ENCODE data around the gene KRTAP10-11.
"Not testable (repeated sequence)": the region's sequence is repeated elsewhere in the genome, so short reads cannot be mapped to it uniquely, and the experiment has no call there.

Gene KRTAP10-11

DNA sequence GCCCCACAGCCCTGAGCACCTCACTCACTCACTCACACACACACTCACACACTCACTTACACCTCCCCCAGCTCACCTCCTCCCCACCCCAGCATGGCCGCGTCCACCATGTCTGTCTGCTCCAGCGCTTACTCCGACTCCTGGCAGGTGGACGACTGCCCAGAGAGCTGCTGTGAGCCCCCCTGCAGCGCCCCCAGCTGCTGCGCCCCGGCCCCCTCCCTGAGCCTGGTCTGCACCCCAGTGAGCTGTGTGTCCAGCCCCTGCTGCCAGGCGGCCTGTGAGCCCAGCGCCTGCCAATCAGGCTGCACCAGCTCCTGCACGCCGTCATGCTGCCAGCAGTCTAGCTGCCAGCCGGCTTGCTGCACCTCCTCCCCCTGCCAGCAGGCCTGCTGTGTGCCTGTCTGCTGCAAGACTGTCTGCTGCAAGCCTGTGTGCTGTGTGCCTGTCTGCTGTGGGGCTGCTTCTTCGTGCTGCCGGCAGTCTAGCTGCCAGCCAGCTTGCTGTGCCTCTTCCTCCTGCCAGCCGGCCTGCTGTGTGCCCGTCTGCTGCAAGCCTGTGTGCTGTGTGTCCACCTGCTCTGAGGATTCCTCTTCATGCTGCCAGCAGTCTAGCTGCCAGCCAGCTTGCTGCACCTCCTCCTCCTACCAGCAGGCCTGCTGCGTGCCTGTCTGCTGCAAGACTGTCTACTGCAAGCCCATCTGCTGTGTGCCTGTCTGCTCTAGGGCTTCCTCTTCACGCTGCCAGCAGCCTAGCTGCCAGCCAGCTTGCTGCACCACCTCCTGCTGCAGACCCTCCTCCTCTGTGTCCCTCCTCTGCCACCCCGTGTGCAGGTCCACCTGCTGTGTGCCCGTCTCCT, at the start of gene KRTAP10-11:
Gene KRTAP10-11, plus strand, starts transcription at position 49 of the 856 bp plus-strand sequence. Its CDS starts 45 bp downstream, at position 94.
- DNase-seq (ENCODE audit: low spot score) = not testable (repeated sequence)

- DNase-seq (ENCODE audit: low spot score) = no peak
Measured at GRCh38 chr21:44598061-44598460, 48.2 kb upstream of the KRTAP10-11 start.

DNA sequence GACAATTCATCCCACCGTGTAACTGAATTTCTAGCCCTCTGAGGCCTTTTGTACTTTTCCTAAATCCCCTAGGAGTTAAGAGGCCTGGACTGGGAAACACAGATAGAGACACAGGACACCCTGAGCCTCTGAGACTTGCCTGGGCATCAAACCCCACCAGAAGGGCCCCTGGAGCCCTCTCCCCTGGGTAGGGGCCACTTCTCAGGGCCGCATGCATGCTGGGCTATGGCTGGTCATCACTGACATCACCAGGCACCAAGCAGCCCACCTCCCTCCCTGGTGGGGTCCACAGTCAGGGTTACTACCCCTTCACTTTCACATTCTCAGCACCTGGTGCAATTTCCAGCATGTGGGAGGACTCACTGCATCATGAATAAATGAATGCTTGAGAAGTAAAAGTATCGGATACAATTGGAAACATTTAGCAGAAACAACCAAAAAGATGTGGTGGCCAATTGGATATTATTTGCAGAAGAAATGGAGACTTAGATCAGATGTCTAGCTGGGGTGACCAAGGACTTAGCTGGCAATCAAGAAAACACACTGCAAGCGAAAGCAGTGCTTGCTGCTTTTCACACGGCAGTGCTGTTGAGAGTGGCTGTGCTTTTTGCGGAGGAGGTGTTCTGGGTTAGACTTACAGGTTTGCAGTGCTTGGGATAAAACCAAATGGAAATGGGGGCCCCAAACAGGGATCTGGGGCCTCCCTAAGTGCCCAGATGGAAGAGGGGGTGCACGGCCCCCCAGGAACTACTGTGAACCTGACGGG, 46.8 kb upstream of the KRTAP10-11 start:
- no peak for DNase-seq (ENCODE audit: low spot score)

DNA sequence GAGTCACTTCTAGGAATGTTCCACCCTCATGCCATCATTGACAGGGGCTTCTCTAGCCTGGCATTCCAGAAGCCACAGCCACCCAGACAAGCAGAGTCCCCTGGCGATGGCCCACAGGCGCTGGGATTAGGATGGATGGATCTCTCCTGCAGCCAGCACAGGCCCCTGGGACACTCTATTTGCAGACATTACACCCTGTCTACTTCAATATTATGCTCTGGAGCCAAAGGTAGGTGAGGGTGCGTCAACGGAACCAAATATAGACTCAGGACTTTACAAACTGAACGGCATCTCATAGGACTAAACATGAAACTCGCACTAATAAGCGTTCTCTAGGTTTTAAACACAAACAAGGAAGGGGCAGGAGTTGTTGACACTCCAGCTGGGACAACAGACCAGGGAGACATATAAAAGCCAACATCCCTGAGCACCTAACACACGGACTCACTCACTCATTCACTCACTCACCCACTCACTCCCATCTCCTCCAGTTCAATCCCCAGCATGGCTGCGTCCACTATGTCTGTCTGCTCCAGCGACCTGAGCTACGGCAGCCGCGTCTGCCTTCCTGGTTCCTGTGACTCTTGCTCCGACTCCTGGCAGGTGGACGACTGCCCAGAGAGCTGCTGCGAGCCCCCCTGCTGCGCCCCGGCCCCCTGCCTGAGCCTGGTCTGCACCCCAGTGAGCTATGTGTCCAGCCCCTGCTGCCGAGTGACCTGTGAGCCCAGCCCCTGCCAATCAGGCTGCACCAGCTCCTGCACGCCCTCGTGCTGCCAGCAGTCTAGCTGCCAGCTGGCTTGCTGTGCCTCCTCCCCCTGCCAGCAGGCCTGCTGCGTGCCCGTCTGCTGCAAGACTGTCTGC, 45.9 kb upstream of the KRTAP10-11 start, which contains the start of gene KRTAP10-7:
Gene KRTAP10-7, plus strand, starts transcription at position 480 of the 861 bp plus-strand sequence. Its CDS starts 25 bp downstream, at position 505.
- DNase-seq (ENCODE audit: low spot score) = not testable (repeated sequence)

DNA sequence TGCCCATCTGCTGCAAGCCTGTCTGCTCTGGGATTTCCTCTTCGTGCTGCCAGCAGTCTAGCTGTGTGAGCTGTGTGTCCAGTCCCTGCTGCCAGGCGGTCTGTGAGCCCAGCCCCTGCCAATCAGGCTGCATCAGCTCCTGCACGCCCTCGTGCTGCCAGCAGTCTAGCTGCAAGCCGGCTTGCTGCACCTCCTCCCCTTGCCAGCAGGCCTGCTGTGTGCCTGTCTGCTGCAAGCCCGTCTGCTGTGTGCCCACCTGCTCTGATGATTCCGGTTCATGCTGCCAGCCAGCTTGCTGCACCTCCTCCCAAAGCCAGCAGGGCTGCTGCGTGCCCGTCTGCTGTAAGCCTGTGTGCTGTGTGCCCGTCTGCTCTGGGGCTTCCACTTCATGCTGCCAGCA, 45.1 kb upstream of the KRTAP10-11 start:
- DNase-seq (ENCODE audit: low spot score) = not testable (repeated sequence)

DNA sequence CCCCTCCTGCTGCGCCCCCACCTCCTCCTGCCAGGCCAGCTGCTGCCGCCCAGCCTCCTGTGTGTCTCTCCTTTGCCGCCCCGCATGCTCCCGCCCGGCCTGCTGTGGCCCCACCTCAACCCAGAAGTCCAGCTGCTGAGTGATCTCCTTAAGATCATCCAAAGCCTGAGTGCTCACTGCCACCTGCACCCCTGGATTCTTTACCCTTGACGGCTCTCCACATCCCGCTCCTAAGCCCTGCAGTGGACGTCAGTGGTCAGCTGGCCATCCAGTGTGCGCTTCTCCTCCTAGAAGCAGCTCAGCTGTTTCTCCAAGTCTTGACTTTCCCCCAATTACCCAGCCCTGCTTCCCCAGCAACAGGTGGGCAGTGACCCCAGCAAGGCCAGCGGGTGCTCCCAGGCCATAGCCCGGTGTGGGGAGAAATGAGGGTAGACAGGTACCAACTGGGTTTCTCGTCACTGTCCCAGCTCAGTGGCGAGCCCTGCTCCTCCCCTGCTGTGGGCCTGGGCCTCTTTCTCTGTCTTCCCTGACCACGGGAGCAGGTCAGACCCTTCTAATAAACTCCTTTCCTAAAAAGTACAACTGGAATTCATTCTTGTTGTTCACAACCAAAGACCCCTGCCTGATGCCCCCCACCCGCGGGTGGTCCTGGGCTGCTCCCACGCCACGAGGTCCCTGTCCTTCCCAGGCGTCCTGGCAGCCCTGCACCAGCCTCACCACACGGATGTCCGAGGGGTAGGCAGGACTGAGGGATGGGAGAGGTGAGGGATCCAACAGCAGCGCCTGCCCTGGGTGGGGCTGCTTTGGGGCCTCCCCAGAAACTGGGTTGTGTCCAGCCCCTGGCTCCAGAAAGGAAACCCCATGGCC, 44.4 kb upstream of the KRTAP10-11 start:
- no peak for DNase-seq (ENCODE audit: low spot score)

DNA sequence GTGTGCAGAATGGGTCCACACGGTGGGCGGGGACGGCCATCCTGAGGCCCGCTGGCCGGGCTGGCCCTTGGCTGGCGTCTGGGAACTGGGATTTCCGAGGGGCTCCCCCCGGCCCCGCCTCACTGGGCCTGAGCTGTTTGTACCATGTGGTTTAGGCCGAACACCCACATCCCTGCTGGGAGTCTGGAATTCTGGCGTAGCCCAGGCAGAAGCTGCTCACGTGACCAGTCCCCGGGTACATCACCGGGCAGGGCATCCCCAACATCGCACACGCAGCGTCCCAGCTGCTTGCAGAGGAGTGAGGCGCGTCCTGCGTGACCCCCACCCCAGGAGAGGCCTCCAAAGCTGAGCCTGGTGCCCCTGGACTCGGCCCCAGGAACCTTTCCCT, 43.8 kb upstream of the KRTAP10-11 start:
- DNase-seq (ENCODE audit: low spot score) = no peak

DNA sequence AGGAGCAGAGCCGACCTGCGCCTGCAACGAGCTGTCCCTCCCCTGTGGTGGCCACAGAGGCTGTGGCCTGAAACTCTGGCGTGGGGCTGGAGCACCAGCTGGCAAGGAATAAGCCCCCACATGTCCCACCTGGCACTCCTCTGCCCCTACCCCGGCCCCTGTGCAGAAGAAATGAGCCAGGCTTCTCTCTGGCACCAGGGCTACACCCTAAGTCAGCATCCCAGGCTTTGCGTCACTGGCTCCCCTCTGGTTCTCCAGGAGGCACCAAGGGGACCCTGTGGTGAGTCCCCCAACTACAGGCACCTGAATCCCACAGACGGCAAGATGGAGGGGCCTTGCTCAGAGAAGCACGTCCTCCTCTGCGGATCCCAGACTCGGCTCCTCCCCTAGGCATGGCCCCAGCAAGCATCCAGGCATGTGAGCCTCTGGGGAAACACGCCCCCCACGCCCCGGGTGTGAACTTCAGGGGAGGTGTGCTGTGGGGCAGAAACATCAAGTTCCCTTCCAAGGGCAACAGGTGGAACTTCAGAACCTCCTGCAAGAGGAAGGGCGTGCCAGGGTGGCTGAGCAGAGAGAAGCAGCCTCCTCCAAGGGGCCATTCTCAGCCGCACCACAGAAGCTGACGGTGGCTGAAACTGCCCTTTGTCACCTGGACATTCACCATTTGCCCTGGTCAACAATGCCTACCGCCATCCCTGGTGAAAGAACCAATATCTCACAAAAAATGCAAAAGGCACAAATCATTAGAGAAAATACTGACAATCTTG, 42.9 kb upstream of the KRTAP10-11 start:
- DNase-seq (ENCODE audit: low spot score) = no peak

DNA sequence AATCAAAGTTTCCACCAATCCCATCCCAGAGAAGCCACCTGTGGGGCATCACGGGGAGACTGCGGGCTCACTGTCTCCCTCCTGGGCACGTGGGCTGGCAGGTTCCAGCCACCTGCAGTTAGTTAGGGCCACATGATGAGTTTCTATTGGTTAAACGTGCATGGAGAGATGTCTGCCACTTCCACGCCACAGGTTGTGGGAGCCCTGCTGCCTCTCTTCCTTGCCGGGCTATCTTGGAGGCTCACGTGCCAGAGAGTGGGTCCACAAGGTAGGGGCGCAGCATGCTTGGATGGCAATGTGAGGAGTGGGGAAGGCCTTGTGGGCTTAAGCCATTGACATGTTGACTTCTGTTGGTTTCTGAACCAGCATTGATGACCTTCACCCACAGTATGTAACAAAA, 42.3 kb upstream of the KRTAP10-11 start:
- no peak for DNase-seq (ENCODE audit: low spot score)

DNA sequence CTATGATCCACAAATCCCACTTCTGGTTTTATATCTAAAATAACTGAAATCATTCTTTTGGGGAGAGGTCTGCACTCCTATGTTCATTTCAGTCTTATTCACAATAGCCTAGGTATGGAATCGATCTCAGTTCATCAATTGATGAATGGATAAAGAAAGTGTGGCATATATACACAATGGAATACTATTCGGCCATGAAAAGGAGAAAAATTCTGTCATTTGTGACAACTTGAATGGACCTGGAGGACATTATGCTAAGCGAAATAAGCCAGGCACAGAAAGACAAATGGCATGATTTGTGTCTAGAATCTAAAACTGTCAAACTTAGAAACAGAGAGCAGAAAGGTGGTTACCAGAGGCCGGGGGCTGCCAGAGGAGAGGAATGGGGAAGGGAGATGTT, 39.7 kb upstream of the KRTAP10-11 start:
- no peak for DNase-seq (ENCODE audit: low spot score)

DNA sequence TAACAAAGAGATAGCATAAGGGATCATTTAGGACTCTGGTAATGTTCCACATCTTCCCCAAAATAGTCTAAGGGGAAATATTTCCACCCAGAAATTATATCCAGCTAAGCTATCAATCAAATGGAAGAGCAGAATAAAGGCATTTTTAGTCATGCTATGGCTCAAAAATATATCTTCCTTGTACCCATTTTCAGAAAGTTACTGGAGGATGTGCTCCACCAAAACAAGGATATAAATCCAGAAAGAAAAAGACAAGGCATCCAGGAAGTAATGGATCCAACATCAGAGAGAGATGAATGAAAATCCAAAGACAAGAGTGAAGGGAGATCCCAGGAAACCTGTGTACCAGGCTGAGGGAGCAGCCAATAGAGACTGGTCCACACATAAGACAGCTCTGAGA, 37.0 kb upstream of the KRTAP10-11 start:
- DNase-seq (ENCODE audit: low spot score) = no peak

DNA sequence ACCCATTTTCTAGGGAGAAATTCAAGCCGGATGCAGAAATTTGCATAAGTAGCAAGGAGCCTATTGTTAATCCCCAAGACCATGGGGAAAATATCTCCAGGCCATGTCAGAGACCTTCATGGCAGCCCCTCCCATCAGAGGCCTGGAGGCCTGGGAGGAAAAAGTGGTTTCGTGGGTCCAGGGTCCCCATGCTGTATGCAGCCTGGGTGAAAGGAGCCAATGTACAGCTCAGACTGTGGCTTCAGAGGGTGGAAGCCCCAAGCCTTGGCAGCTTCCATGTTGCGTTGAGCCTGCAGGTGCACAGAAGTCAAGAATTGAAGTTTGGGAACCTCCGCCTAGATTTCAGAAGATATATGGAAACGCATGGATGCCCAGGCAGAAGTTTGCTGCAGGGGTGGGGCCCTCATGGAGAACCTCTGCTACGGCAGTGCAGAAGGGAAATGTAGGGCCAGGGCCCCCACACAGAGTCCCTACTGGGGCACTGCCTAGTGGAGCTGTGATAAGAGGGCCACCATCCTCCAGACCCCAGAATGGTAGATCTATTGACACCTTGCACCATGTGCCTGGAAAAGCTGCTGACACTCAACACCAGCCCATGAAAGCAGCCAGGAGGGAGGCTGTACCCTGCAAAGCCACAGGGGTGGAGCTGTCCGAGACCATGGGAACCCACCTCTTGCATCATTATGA, 35.9 kb upstream of the KRTAP10-11 start:
- DNase-seq (ENCODE audit: low spot score) = not testable (repeated sequence)

GRCh38 chr21:44611551-44611950, 34.7 kb upstream of the KRTAP10-11 start:
- no peak for DNase-seq (ENCODE audit: low spot score)

- DNase-seq (ENCODE audit: low spot score) = no peak
Measured at GRCh38 chr21:44612029-44612486, 34.2 kb upstream of the KRTAP10-11 start, which contains the start of gene KRTAP10-8. KRTAP10-8 (plus strand) TSS chr21:44612079; CDS start chr21:44612101, 22 bp downstream.

DNA sequence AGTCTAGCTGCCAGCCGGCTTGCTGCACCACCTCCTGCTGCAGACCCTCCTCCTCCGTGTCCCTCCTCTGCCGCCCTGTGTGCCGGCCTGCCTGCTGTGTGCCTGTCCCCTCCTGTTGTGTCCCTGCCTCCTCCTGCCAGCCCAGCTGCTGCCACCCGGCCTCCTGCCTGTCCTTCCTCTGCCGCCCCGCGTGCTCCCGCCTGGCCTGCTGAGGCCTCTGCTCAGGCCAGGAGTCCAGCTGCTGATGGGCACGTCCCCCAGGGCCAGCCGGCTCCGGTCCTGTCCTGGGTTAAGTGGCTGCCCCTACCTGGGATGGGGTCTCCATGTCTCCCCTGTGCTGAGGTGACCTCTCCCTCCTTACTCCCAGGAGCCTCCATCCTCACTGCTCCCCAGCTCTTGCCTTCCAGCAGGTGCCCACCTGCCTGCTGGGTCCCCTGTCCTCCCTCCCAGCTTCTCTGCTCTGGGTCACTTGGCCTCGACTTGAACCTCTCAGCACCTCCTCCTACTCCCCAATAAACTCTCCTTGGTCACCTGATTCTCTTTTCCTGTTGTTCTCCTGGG, 33.5 kb upstream of the KRTAP10-11 start:
- DNase-seq (ENCODE audit: low spot score) = no peak

GRCh38 chr21:44613386-44614155, 32.6 kb upstream of the KRTAP10-11 start:
- no peak for DNase-seq (ENCODE audit: low spot score)

DNA sequence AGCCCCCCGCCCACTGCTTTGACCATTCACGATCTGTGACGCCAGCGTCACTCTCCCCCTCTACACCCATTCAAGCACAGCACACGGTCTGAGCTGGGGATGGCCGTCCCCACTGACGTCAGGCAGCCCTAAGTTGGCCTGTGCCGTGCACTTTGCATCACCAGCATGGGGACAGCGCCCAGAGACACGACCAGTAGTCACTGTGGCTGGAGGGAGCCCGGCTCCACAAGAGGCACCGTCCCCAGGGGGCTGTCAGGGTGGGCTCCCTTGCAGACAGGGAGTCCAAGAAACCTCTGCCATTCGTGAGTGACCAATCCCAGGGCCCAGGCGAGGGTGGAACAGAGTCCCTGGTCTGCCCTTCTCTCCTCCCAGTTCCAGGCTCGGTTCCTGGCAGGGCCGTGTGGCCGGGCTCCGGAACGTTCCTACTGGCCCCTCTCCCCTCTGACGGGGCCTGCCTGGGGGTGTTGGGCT, 32.0 kb upstream of the KRTAP10-11 start:
- no peak for DNase-seq (ENCODE audit: low spot score)

- no peak for DNase-seq (ENCODE audit: low spot score)
Measured at GRCh38 chr21:44614961-44615391, 31.2 kb upstream of the KRTAP10-11 start.
